Endodermal cell (in vitro differentiated cells): ENCODE measurements around the gene AKAP10. TPM values are rescaled to one million over a fixed set of nuclear protein-coding genes. Genes with fewer than 3 reads are reported as not detected.
A peak's percentile ranks its signal among the peaks of the same experiment; 100 is the strongest.

Source experiments
- DNase-seq: peaks from one replicate; pipeline ENCODE4 v3.0.0-alpha.2; 2017
- H3K27ac ChIP-seq: 2 replicates; pipeline ENCODE4 v1.5.1; 2013; ENCODE audit warnings: mild to moderate bottlenecking, low read depth, low read length, moderate library complexity
- H3K27me3 ChIP-seq: 2 replicates; pipeline ENCODE4 v1.6.1; 2013; ENCODE audit warnings: mild to moderate bottlenecking, low read length, moderate library complexity; ENCODE audit not compliant: insufficient read depth, control insufficient read depth, poor library complexity, severe bottlenecking
- H3K36me3 ChIP-seq: 2 replicates; pipeline ENCODE4 v1.7.0; 2013; ENCODE audit warnings: mild to moderate bottlenecking, low read length, moderate library complexity; ENCODE audit not compliant: control insufficient read depth, insufficient read depth
- H3K4me1 ChIP-seq: one replicate; pipeline ENCODE4 v1.7.0; 2013; ENCODE audit warnings: low read length; ENCODE audit not compliant: control insufficient read depth, insufficient read depth
- H3K4me3 ChIP-seq: 2 replicates; pipeline ENCODE4 v1.5.1; 2013; ENCODE audit warnings: mild to moderate bottlenecking, low read length, moderate library complexity
- H3K9ac ChIP-seq: 2 replicates; pipeline ENCODE4 v1.6.1; 2013; ENCODE audit warnings: mild to moderate bottlenecking, low read length, moderate library complexity; ENCODE audit not compliant: poor library complexity, severe bottlenecking; ENCODE audit errors: extremely low read depth
- H3K9me3 ChIP-seq: 2 replicates; pipeline ENCODE4 v1.6.1; 2013; ENCODE audit warnings: mild to moderate bottlenecking, low read length, moderate library complexity; ENCODE audit not compliant: control insufficient read depth
- H3K27ac Mint-ChIP-seq: 2 replicates; pipeline ENCODE4 v1.8.0; 2020; ENCODE audit warnings: mixed read lengths
- H3K27me3 Mint-ChIP-seq: 2 replicates; pipeline ENCODE4 v1.8.0; 2021; ENCODE audit warnings: mild to moderate bottlenecking, mixed read lengths; ENCODE audit not compliant: insufficient read depth
- H3K36me3 Mint-ChIP-seq: 2 replicates; pipeline ENCODE4 v1.8.0; 2020; ENCODE audit warnings: low read depth, mixed read lengths
- H3K4me1 Mint-ChIP-seq: 2 replicates; pipeline ENCODE4 v1.8.0; 2020; ENCODE audit warnings: mixed read lengths
- H3K4me3 Mint-ChIP-seq: 2 replicates; pipeline ENCODE4 v1.8.0; 2020; ENCODE audit warnings: mild to moderate bottlenecking, moderate library complexity, mixed read lengths
- H3K9me3 Mint-ChIP-seq: 2 replicates; pipeline ENCODE4 v1.8.0; 2020; ENCODE audit warnings: mild to moderate bottlenecking, mixed read lengths
- CTCF ChIP-seq: fragments of 200-600 bp; sonication (generic); conservative IDR thresholded peaks from 2 replicates; pipeline ENCODE4 v1.5.0; 2021; ENCODE audit warnings: antibody characterized with exemption, mild to moderate bottlenecking
- WGBS, 2 experiments: methylation state at CpG; one replicate each; pipeline versions ENCODE4 v1.1.5 to v1.1.7; 2013; ENCODE audit warnings: missing lambda C conversion rate in 2 of 2, mixed read lengths in 1 of 2; ENCODE audit not compliant: insufficient coverage in 1 of 2, insufficient read length in 1 of 2; 5-methylcytosine and 5-hydroxymethylcytosine counted together
- total RNA-seq, 2 donors: library from RNA; stranded (reverse); fragmentation: NEBNext Ultra II Directional in 1 of 2; extraction: Animal tissue kit (Norgen Biotek cat#: 25700) in 1 of 2; gene quantifications; 2 replicates in 1 of 2; 3 replicates in 1 of 2; pipeline ENCODE4 v1.2.1, GENCODE V29; 2021

The AKAP10 gene
- total RNA-seq, 2 donors from 2014 or later = 29.6 to 39.1 TPM

- TF ChIP-seq CTCF = no peak
- DNase-seq = no peak
- no peak overlapping the region for H3K27ac Mint-ChIP-seq
- no peaks in the 10 kb centered on the region for H3K9me3 Mint-ChIP-seq
- no peaks in the 10 kb centered on the region for H3K27me3 Mint-ChIP-seq
- H3K36me3 ChIP-seq = peaks cover 56% of the 10 kb centered on the region
- H3K4me3 ChIP-seq = no peak overlapping the region
- H3K27me3 ChIP-seq = no peaks in the 10 kb centered on the region
- H3K27ac ChIP-seq = no peak overlapping the region
- H3K4me1 ChIP-seq = no peaks in the 10 kb centered on the region
- peaks cover 15% of the 10 kb centered on the region for H3K4me1 Mint-ChIP-seq
- H3K4me3 Mint-ChIP-seq = no peak overlapping the region
- H3K36me3 Mint-ChIP-seq = peaks cover 63% of the 10 kb centered on the region
- no peak overlapping the region for H3K9ac ChIP-seq
- H3K9me3 ChIP-seq = no peaks in the 10 kb centered on the region
These were observed 34.0 kb downstream of the AKAP10 start for GRCh38 chr17:19943599-19943998.

- DNase-seq = peak; percentile 47
- H3K27ac Mint-ChIP-seq = peak overlapping the region; percentile 83
- WGBS, 2 experiments = 87 to 88% methylated on average over 3 to 5 of the region's 5 CpGs
These were observed 34.6 kb downstream of the AKAP10 start for GRCh38 chr17:19943026-19943425.

GRCh38 chr17:19940722-19941464 lies 36.7 kb downstream of the AKAP10 start:
- no peaks in the 10 kb centered on the region for H3K9me3 Mint-ChIP-seq
- H3K4me1 Mint-ChIP-seq = peaks cover 15% of the 10 kb centered on the region
- Histone ChIP-seq H3K36me3 (peaks cover 54% of the 10 kb centered on the region), H3K9me3 (no peaks in the 10 kb centered on the region), H3K27ac (no peak overlapping the region), H3K27me3 (no peaks in the 10 kb centered on the region), H3K4me3 (no peak overlapping the region), H3K9ac (no peak overlapping the region), H3K4me1 (no peaks in the 10 kb centered on the region)
- 88 to 93% methylated on average over 3 of the region's 4 CpGs for WGBS, 2 experiments
- H3K27me3 Mint-ChIP-seq = no peaks in the 10 kb centered on the region
- peak overlapping the region; percentile 22 for H3K27ac Mint-ChIP-seq
- no peak for TF ChIP-seq CTCF
- no peak overlapping the region for H3K4me3 Mint-ChIP-seq
- peak; percentile 52 for DNase-seq
- peaks cover 57% of the 10 kb centered on the region for H3K36me3 Mint-ChIP-seq

More at GRCh38 chr17:19943026-19943425, 34.6 kb downstream of the AKAP10 start:
- peaks cover 58% of the 10 kb centered on the region for H3K36me3 ChIP-seq
- no peak overlapping the region for H3K27ac ChIP-seq
- no peaks in the 10 kb centered on the region for H3K4me1 ChIP-seq
- H3K9me3 ChIP-seq = no peaks in the 10 kb centered on the region
- H3K4me3 Mint-ChIP-seq = no peak overlapping the region
- no peak for TF ChIP-seq CTCF
- H3K9ac ChIP-seq = no peak overlapping the region
- H3K27me3 Mint-ChIP-seq = no peaks in the 10 kb centered on the region
- peaks cover 62% of the 10 kb centered on the region for H3K36me3 Mint-ChIP-seq
- no peaks in the 10 kb centered on the region for H3K9me3 Mint-ChIP-seq
- H3K4me1 Mint-ChIP-seq = peaks cover 15% of the 10 kb centered on the region
- no peak overlapping the region for H3K4me3 ChIP-seq
- no peaks in the 10 kb centered on the region for H3K27me3 ChIP-seq
